ENCODE data around the gene ASB17.
"Not testable (repeated sequence)": the region's sequence is repeated elsewhere in the genome, so short reads cannot be mapped to it uniquely, and the experiment has no call there.

ASB17 gene, protein sequence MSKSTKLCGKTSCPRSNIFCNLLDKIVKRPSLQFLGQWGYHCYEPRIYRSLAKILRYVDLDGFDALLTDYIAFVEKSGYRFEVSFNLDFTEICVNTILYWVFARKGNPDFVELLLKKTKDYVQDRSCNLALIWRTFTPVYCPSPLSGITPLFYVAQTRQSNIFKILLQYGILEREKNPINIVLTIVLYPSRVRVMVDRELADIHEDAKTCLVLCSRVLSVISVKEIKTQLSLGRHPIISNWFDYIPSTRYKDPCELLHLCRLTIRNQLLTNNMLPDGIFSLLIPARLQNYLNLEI

DNA sequence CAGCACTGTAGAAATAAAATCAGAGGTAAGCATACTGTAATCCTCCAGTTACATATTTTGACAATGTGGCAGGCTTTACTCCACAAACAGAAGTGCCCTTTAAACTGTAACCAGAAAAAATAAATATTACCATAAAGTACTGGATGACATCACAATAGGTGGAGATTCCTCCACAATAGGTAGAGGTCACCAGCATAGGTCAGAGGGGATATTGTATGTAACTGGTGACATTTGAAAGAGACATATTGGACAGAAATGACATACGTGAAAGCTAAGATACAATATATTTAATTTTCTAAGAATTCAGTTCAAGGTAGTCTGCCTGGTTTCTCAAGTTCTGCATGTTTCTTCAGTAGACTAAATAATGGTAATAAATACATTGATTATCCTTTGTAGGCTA is at the start of gene ASB17:
Gene ASB17 (minus strand): TSS at position 101 of the 400 bp plus-strand sequence. CDS start 113 bp downstream, outside the sequence.
- no peak for DNase-seq

DNA sequence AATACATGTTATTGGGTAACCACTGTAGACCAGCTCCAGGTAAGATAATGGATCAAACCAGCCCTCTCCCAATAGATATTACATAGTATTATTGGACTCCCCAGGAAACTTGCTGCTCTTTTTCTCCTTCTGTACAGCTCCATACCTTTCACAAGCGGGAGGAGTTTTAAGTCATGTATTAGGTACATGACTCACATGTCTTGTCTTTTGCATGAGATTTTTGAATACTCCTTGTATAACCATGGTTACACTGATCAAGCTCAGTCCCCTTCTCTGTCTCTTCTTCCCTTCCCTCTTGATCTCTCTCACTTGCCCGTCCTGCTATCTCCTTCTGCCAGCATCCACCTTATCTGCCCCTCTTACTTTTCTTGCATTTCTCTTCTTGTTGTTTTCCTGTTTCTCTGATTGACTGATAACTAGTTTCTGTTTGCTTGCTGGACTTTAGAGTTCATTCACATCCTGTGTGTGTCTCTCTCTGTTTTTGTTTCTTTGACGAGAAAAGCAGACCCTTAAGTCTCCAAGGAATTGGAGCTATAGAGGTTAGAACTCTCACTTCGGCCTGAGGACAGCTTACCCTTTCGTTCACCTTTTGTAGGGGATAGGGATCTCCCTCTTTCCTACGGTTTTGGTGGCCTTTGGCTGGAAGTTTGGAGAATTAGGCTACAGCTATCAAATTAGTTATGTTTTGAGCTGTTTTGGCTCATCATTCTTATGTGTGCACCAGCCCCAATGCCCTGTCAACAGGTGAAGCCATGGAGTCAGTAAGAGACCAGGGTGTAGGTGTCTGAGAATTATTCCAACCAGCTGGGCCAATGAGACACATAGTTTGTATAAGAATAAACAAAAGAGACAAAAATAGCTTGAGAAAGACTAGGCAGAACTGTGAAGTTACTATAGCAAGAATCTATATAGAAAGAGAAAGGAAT is 49.0 kb upstream of the ASB17 start:
- no peak for DNase-seq

DNA sequence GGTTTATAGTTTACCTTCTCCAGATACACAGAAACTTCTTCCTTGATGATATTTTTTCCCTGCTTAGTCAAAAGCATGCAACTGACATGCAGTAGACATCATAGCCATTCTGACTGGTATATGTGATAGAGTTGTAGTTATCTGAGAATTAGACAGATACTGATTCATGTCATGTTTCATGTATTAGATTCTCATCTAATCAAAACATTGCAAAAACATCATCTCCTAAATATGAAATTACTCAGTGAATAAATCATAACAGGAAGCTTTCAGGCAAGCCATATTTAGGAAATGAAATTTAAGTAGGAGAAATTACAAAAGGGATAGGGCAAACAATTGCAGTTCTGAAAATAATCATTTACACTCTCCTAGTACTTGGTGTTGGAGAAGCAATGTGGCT is 38.4 kb upstream of the ASB17 start:
- no peak for DNase-seq

DNA sequence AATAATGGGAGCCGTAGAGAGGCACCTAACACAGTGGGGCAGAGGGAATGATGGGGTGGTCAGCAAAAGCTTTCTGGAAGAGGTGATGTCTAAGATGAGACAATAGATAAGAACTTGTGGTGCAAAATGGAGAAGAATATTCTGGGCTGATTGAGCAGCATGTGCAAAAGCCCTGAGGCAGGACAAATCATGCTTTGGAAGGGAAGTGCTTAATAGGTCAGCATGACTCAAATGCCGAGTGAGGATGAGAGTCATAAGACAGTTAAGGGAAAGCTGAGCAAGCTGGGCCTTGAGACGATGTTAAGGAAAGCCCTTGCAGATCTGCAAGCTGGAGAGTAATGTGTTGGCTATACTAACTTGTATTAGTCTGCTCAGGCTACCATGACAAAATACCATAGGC is 37.3 kb upstream of the ASB17 start:
- no peak for DNase-seq

DNA sequence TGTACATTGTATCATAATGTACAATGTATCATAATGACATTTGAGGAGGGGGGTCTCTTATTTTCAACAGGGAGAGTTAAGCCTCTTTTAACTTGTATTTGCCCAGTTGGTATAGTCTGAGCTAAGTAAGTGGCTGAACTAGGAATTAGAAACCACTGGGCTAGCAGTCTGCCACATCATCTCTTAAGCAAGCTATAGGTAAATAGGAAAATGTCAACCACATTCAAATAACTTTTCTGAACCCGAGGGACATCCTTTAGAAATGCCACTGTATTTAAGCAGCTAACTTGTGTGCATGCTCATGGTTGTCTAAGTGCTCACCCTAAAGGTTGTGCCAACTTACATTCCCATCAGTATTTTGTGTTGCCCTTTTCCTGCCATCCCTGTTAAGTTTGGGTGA is 35.5 kb upstream of the ASB17 start:
- no peak for DNase-seq

DNA sequence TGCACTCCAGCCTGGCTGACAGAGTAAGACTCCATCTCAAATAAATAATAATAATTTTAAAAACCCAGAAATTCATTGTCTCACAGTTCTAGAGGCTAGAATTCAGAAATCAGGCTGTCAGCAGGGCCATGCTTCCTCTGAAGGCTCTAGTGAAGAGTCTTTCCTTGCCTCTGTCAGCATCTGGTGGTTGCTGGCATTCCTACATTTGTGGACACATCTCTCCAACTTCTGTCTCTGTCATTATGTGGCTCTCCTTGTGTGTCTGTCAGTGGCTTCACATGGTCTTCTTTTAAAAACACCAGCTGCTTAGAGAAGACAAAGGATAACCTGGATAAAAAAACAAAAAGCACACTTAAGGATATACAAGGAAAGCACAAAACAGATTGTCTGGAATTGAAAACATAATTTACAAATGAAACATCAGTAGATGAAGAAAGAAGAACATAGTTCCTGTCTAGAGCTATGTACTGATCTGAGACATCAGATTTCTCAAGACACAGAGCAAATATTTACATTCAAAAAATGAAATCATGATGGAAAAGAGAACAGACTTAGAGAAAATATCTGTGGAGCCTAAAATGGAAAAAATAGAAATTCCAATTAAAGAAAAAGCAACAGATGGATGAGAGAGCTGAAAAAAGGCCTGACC is 32.7 kb upstream of the ASB17 start:
- no peak for DNase-seq

DNA sequence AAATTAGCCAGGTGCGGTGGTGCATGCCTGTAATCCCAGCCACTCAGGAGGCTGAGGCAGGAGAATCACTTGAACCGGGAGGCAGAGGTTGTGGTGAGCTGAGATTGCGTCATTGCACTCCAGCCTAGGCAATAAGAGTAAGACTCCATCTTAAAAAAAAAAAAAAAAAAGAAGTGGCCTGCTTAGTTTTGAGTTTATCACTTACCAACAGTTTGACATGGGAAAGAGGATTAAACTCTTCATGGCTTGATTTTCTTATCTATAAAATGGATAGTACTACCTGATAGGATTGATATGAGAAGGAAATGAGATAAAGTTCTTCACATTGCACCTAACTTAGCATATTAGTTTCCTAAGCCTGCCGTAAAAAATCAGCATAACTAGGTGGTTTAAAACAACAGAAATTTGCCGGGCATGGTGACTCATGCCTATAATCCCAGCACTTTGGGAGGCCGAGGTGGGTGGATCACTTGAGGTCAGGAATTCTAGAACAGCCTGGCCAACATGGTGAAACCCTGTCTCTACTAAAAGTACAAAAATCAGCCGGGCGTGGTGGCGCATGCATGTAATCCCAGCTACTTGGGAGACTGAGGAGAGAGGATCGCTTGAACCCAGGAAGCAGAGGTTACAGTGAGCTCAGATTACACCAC is 32.0 kb upstream of the ASB17 start:
- not testable (repeated sequence) for DNase-seq

- no peak for DNase-seq
These were observed 22.4 kb upstream of the ASB17 start for GRCh38 chr1:75954586-75954985.

DNA sequence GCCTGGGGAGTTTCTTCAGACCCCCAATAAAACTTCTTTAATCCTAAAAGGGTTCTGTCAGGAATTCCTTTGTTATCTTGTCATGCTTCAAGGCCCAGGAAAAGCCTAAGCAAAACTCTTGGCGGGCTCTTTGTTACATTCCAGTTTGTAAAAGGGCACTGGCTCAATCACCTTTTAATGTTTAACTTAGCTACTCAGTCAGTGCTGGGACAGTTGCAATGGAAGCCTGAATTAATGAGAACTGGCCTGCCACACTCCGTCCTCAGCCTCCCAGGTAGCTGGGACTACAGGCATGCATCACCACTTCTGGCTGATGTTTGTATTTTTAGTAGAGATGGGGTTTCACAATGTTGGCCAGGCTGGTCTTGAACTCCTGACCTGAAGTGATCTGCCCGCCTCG is 21.3 kb upstream of the ASB17 start:
- DNase-seq: no peak

- no peak for DNase-seq
These were observed 19.8 kb upstream of the ASB17 start for GRCh38 chr1:75952016-75952415.

GRCh38 chr1:75950176-75950575 is 18.0 kb upstream of the ASB17 start:
- DNase-seq: no peak

DNA sequence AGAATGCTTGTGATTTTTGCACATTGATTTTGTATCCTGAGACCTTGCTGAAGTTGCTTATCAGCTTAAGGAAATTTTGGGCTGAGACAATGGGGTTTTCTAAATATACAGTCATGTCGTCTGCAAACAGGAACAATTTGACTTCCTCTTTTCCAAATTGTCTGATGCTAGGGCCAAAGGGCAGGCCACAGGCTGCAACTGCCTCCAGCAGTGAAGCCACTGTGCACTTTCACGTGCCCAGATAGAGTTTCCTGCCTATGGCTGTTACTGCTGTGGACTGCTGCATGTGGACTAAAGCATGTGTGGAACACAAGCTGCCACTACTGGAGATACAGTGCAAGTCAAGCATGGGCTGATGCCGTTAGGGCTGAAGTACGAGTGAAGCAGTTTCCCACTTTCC is 10.8 kb upstream of the ASB17 start:
- DNase-seq: not testable (repeated sequence)

DNA sequence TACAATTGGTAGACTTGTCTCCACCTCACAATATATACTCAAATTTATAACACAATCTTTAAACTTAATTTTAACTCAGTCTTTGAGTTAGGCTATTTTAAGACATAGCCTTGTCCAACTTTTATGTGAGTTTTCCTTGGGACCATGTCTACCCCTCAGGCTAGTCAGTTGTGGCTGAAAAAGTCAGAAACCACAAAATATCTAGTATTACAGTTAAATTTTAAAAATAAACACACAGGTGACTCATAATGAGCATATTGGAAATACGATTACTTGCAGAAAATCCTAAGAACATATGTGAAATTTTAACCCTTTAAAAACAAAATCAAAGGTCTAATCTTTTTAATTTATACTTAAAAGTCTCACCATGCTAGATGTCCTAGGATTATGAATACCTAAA is 4.8 kb upstream of the ASB17 start:
- DNase-seq: no peak

DNA sequence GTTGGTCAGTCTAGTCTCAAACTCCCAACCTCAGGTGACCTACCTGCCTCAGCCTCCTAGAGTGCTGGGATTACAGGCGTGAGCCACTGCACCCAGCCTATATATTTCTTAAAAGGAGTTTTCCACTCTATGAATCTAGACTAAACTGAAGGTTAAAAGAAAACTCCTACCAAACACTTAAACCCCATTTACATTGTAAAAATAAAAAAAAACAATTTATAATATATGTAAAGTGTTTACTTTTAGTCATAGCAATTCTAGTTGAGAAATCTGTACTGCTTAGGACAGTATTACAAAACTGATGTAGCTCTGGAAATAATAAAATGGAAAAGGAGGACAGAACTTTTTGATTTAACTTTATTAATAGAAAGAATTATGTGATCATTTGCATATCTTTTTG is 9.5 kb downstream of the ASB17 start:
- no peak for DNase-seq

DNA sequence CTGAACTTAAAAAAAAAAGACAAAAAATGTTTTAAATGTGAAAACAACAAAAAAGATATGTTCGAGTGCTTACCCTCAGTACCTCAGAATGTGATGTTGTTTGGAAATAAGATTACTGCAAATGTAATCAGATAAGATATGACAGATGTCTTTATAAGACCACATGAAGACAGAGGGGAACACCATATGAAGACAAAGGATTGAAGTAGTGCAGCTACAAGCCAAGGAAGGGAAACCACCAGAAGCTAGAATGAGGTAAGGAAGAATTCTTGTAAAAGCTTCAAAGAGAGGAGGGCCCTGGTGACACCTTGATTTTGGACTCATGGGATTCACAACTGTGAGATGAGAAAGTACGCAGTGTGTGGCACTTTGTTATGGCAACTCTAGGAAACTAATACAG is 15.4 kb downstream of the ASB17 start:
- DNase-seq: no peak

DNA sequence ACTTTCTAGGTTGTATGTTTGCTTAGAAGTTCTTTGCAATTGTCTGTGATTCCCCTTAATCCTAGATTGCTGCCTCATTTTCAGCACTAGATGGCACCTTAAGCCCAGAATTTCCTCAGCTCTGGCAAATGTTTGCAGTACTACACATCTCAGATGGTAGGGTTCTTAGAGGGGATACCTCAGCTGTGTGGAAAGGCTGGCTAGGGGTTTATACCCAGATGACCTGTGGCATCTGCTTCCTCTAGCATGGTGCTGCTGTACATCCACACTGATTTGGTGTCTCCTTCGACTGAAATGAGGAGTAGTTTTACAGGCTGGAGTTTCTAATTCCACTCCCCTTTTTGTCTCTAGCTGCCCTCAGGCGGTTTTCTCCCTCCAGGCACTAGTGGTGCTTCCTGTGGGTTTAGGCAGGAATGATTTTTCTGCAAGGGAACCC is 23.5 kb downstream of the ASB17 start:
- no peak for DNase-seq

- no peak for DNase-seq
These were observed 30.8 kb downstream of the ASB17 start for GRCh38 chr1:75901371-75901770.

- no peak for DNase-seq
These were observed 47.8 kb downstream of the ASB17 start for GRCh38 chr1:75884437-75884836.

DNA sequence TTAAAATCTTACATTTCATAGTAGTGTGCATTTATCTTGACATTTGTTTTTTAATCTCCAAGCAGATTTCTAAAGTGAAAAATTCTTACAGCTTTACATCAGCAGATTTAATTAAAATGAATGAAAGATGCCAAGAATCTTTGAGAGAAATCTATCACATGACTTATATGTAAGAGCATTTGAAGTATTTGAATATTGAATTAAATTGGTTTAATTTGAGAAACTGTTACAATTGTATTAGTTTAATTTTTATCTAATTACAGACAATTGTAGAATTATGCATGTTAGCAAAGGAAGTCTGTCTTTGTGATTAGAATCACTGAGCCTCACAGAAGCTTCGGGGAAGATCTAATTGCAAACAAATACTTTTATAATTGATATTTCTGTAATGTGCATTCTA is 52.2 kb downstream of the ASB17 start:
- DNase-seq: no peak

- no peak for DNase-seq
These were observed 61.3 kb downstream of the ASB17 start for GRCh38 chr1:75870951-75871350.

Measured in GF-D8 (cell line).